Activated CD8-positive, alpha-beta memory T cell treated with anti-CD3 and anti-CD28 coated beads, Interleukin-2, amount 50 U/mL, for 1 hour (primary cell): ENCODE data around the gene AKR1C3.
"Not testable (repeated sequence)": the region's sequence is repeated elsewhere in the genome, so short reads cannot be mapped to it uniquely, and the experiment has no call there.

Experiments used
- DNase-seq: peaks from one replicate; pipeline ENCODE4 v3.0.0-alpha.2; 2020; ENCODE audit errors: extremely low read depth

Gene AKR1C3

GRCh38 chr10:5088703-5089261 lies 5.4 kb upstream of the AKR1C3 start:
- no peak for DNase-seq

DNA sequence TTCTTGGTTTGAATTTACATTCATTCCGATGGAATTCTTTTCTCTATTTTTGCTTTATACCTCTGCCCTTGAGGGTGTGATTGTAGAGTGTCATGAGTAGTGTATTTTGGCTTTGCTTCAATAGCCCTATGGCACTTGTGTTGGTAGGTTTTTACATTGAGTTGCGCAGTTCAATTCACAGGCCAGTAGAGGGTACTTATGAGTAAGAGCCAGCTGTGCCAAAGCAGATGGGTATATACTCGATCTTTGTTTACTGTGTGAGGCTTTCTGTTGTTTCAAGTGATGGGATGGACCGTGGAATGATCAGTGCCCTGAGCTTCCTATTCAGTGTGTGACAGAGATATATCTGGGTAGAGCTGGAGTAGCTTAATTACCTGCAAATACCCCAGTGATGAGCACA lies 4.3 kb upstream of the AKR1C3 start:
- DNase-seq: no peak

- DNase-seq: no peak
Measured at GRCh38 chr10:5090551-5090950, 3.7 kb upstream of the AKR1C3 start.

DNA sequence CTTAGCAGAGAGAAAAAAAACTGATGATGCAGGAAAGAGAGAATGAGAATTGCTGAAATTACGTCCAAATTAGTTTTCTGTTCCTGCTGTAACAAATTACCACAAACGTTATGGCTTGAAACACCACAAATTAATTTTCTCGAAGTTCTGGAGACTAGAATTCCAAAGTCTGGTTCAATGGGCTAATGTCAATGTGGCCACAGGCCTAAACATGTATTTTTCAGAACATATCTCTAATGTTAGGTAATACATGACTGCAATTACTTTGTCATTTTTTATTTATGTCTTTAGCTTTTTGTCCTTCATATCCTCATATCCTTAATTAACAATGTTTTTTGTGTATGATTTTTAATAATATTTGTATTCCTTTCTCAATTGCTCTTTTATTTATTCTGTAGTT lies 3.0 kb upstream of the AKR1C3 start:
- no peak for DNase-seq

DNA sequence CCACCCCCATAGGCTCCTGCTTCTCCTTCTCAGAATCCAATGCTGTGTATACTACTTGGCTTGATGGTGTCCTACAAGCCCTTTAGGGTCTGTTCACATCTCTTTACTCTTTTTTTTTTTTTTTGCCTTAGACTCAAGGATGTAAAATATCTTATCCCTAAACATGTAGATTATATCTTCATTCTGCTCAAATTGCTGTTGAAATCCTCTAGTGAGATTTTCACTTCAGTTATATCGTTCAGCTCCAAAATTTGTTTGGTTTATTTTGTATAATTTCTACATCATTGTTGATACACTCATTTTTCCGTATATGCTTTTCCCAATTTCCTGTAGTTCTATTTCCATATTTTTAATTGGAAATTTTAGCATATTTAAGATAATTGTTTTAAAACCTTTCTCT lies 1.8 kb upstream of the AKR1C3 start:
- DNase-seq: no peak

GRCh38 chr10:5092848-5093790 lies 1.1 kb upstream of the AKR1C3 start:
- DNase-seq: no peak

GRCh38 chr10:5095687-5096086 lies 1.5 kb downstream of the AKR1C3 start:
- no peak for DNase-seq

DNA sequence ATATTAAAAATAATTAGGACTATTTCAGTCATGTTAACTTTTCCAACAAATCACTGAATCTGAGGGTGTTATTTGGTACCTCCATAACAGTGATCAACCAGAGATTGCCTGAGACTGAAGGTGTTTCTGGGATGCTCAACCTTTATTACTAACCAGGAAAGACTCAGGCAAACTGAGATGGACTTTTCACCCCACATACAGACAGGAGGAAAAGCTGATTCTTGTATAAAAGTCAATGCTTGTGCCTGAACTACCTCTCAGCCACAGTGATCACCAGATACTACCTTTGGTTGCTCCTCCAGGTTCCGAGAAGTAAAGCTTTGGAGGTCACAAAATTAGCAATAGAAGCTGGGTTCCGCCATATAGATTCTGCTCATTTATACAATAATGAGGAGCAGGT lies 1.9 kb downstream of the AKR1C3 start:
- DNase-seq: no peak

- DNase-seq: not testable (repeated sequence)
Measured at GRCh38 chr10:5102479-5102878, 8.3 kb downstream of the AKR1C3 start.

DNA sequence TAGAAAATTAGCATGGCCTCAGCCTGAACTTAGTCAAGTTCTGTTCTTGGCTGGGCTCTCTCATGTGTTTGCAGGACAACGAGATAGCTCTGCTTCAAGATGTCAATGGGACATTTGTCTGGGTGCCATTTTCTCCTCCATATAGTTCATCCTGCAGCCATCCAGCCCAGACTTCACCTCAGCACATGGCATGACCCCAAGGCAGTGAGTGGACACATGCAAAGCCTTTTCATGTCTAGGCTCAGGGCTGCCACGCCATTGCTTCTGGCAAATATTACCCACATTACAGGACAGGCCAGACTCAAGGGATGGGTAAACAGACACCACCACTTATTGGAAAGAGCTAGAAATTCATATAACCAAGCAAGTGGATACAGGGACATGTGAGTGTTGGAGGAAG lies 9.3 kb downstream of the AKR1C3 start:
- no peak for DNase-seq

- no peak for DNase-seq
Measured at GRCh38 chr10:5105626-5106025, 11.4 kb downstream of the AKR1C3 start.

GRCh38 chr10:5106553-5106952 lies 12.3 kb downstream of the AKR1C3 start:
- no peak for DNase-seq

DNA sequence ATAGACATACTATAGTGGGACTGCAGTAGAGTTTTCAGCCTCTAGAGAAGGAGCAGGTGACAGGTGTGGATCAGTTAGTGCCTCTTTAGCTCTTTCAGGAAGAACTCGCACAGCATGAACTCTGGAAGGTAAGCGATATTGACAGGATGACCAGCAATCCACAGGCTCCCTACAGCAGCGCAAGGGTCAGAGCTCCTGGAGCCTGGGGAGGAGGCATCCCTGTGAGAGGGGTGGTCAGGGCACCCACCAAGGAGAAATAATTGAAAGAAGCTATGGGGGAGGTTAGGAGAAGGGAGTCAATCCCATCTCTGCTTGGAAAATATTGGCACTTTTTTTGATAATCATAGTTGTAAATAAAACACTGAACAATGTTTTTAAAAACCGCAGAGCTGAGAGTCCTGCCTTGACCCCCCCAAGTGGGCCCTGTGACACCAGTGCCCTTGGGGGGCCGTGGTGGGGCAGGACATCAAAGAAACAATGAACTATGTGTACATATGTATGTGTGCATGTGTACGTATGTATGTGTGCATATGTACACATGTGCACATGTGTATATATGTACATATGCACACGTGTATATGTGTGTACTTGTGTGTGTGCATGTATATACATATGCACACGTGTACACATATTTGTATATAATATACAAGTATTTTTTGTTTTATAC lies 13.8 kb downstream of the AKR1C3 start:
- no peak for DNase-seq

GRCh38 chr10:5108658-5109416 lies 14.6 kb downstream of the AKR1C3 start:
- no peak for DNase-seq

DNA sequence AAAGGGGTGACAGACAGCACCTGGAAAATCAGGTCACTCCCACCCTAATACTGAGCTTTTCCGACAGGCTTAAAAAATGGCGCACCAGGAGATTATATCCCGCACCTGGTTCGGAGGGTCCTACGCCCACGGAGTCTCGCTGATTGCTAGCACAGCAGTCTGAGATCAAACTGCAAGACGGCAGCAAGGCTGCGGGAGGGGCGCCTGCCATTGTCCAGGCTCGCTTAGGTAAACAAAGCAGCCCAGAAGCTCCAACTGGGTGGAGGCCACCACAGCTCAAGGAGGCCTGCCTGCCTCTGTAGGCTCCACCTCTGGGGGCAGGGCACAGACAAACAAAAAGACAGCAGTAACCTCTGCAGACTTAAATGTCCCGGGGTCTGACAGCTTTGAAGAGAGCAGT lies 15.6 kb downstream of the AKR1C3 start:
- DNase-seq: not testable (repeated sequence)

DNA sequence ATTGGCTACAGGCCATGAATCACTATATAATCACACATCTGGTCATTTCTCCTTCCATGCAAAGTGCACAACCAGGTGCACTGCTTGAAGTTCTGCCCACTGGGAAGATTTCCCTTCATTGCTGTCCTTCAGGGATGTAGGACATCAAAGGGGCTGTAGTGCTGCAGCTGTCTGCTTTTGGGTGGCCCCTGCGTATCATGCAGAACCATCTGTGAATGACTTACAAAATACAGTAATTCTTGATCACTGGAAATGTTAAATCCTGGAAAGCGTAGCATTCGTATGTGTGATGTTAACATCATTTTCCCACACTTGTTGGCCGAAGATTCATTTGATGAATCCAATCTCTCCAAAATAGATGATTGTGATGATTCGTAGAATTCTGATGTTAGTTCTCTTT lies 22.4 kb downstream of the AKR1C3 start:
- DNase-seq: no peak

GRCh38 chr10:5117026-5117425 lies 22.8 kb downstream of the AKR1C3 start:
- no peak for DNase-seq

DNA sequence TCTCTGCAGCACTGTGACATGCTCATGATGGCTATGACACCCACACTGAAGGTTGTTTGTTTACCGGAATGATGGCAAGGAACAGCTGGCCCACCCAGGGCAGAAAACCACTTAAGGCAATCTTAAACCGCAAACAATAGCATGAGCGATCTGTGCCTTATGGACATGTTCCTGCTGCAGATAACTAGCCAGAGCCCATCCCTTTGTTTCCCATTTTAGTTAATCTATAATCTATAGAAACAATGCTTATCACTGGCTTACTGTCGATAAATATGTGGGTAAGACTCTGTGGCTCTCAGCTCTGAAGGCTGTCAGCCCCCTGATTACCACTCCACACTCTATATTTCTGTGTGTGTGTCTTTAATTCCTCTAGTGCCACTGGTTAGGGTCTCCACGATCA lies 25.8 kb downstream of the AKR1C3 start:
- DNase-seq: not testable (repeated sequence)

GRCh38 chr10:5123886-5124285 lies 29.7 kb downstream of the AKR1C3 start:
- no peak for DNase-seq

DNA sequence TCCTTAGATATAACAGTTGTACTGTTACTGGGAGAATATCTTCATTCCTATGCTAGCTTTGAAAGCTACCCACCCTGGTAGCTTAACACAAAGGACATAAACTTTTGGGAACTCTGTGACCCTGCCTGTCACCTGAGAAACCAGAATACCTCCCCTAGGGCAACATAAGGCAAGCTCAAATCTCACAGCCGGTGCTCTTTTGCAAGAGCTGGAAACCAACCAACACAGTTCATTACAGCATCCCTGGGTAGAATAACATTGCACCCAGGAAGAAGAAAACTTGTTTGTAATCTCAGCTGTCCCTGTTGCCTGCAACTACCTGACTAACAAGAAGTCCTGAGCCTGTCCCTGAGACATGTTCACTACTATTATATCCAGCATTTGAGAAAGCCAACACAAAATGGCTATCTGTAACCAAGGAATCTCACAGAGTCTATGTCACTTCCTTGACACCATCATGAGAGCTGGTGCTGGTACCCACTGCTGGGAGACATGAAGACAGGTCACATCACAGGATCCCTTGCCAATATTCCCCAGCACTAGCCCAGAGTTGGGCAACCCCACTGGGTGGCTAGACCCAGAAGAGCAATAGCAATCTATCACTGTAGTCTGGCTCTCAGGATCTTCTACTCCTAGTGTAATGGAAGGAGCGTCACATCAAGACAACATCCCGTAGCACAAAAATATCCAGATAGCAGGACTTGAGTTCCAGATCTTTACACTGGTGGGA lies 31.3 kb downstream of the AKR1C3 start:
- no peak for DNase-seq

GRCh38 chr10:5135581-5135980 lies 41.4 kb downstream of the AKR1C3 start:
- DNase-seq: no peak
